PFSK-1 (cell line): Measurements from ENCODE around the gene PPP4C.

Experiments used
- FOXP2 ChIP-seq: optimal IDR thresholded peaks from 2 replicates; pipeline ENCODE3; 2011; ENCODE audit warnings: borderline replicate concordance, control low read depth, inconsistent platforms; ENCODE audit not compliant: insufficient read depth; ENCODE audit errors: extremely low read length, extremely low read depth
- TF ChIP-seq, protein P1 (sequence below), 2 experiments: IDR thresholded peaks; 2 replicates each; pipeline versions ENCODE4 v1.6.1 to v1.8.0; 2011 to 2012; ENCODE audit warnings: low read depth in 2 of 2, low read length in 2 of 2, control low read depth in 1 of 2, inconsistent platforms in 1 of 2, mild to moderate bottlenecking in 1 of 2, moderate library complexity in 1 of 2; ENCODE audit not compliant: insufficient read depth in 1 of 2

DNA sequence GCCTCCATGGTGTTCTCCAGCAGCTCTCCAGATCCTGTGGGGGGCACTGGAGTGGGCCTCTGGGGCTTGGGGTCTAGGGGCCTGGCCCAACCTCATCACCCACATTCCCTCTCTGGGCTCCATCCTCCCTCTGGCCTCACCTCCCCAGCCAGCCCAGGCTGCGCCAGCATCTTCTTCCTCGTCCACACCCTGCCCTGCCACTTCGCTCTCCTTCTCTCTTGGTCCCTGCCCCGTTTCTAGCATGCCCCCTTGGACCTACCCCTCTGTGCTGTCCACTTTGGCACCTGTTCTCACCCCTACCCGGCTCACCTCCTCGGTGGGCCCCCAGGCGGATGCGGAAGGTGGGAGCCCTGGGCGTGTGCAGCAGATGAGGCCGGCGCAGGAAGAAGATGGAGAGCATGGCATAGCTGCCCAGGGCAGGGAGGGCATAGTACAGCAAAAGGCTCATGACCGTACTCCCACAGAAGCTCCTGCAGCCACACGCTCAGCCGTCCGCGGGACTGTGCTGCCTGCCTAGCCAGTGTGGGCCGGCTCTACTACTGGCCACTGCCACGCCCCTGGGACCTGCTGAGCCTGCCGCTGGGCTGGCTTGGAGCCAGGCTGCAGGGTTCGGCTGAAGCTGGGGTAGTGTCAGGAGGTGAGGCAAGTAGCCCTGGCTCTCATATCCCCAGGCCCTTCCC, 37.4 kb downstream of the PPP4C start, which contains the start of gene GDPD3:
- no peak for TF ChIP-seq FOXP2
- TF ChIP-seq, protein P1, sequence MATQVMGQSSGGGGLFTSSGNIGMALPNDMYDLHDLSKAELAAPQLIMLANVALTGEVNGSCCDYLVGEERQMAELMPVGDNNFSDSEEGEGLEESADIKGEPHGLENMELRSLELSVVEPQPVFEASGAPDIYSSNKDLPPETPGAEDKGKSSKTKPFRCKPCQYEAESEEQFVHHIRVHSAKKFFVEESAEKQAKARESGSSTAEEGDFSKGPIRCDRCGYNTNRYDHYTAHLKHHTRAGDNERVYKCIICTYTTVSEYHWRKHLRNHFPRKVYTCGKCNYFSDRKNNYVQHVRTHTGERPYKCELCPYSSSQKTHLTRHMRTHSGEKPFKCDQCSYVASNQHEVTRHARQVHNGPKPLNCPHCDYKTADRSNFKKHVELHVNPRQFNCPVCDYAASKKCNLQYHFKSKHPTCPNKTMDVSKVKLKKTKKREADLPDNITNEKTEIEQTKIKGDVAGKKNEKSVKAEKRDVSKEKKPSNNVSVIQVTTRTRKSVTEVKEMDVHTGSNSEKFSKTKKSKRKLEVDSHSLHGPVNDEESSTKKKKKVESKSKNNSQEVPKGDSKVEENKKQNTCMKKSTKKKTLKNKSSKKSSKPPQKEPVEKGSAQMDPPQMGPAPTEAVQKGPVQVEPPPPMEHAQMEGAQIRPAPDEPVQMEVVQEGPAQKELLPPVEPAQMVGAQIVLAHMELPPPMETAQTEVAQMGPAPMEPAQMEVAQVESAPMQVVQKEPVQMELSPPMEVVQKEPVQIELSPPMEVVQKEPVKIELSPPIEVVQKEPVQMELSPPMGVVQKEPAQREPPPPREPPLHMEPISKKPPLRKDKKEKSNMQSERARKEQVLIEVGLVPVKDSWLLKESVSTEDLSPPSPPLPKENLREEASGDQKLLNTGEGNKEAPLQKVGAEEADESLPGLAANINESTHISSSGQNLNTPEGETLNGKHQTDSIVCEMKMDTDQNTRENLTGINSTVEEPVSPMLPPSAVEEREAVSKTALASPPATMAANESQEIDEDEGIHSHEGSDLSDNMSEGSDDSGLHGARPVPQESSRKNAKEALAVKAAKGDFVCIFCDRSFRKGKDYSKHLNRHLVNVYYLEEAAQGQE (IDR thresholded peaks at IDR 0.05; ENCODE audit: insufficient read depth in 1 of 2, low read depth in 2 of 2, low read length in 2 of 2) = no peak
